Stimulated activated CD4-positive, alpha-beta T cell treated with anti-CD3 and anti-CD28 coated beads, Interleukin-2, amount 100 ng/mL, for 4 hours (primary cell): Measurements from ENCODE around the gene SYNRG.
A peak's percentile ranks its signal among the peaks of the same experiment; 100 is the strongest.

Experiments used
- DNase-seq: peaks from one replicate; pipeline ENCODE4 v3.0.0-alpha.2; 2020; ENCODE audit warnings: low read depth

Gene SYNRG

DNA sequence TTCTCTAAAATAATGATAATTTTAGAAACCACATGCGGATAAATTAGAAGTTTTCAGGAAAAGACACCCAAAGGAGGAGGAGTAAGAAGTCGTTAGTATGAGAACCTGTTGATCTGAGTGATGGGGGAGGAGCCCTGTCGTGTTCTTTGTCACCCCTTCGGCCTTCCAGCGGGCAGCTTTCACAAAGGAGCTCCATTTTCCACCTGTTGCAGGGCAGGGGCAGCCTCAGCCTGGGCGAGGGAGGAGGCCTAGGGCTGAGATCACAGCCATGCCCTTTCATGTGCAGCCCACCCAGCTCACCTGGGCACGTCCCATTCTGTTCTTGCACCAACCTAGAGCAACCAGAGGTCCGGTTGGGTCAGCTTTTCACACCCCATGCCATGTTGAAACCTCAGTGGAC, 114.2 kb downstream of the SYNRG start:
- no peak for DNase-seq

DNA sequence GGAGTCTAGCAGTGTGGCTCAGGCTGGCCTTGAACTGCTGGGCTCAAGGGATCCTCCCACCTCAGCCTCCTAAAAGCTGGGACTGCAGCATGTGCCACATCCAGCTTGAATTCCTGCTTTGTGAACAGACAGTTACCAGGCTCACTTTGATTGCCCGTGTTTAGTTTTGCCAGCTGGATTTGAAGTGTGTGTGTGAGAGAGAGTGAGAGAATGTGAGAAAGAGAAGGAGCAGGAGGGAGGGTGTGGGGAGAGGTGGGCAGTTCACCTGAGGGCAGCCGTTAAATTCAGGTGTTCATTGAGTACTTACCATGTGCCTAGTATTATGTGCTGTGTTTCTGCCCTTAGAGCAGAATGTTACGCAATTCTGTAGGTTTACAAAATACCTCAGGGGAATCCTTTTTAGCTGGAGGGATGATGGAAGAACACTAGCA, 114.8 kb downstream of the SYNRG start:
- DNase-seq: no peak

DNA sequence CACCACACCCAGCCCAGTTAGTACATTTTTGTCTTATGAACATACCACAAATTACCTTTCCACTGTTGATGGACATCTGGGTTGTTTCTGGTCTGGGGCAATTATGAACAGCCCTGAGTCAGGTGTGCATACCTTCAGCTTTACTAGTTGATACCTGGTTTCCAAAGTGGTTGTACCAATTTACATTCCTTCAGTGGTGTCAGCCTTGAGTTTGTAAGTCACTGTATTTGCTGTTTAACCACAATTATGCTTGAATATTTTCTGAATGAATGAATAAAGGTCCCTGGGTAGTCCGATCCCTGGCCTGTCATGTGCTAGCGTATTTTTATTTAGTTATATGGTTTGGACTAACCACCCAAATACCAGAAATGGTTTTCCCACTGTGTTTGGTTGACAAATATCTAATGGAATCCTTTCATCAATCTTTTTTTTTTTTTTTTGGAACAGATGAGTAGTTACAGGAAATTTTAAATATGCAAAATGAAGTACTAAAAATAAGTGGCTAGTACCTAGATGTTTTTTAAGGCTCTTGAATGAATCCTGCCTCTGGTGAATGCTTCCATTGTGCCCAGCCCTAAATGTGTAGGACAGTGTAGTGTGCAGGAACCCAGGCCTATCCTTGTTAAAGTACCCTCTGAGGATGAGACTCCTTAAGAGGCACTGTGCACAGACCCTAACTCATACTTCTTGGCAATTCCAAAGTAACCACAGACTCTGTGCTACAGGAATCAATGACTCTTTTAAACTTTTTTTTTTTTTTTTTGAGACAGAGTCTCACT, 115.8 kb downstream of the SYNRG start:
- DNase-seq: no peak

GRCh38 chr17:37492167-37492566, 117.1 kb downstream of the SYNRG start:
- DNase-seq: no peak

- peak; percentile 5 for DNase-seq
Measured at GRCh38 chr17:37490638-37491614, 118.3 kb downstream of the SYNRG start.

DNA sequence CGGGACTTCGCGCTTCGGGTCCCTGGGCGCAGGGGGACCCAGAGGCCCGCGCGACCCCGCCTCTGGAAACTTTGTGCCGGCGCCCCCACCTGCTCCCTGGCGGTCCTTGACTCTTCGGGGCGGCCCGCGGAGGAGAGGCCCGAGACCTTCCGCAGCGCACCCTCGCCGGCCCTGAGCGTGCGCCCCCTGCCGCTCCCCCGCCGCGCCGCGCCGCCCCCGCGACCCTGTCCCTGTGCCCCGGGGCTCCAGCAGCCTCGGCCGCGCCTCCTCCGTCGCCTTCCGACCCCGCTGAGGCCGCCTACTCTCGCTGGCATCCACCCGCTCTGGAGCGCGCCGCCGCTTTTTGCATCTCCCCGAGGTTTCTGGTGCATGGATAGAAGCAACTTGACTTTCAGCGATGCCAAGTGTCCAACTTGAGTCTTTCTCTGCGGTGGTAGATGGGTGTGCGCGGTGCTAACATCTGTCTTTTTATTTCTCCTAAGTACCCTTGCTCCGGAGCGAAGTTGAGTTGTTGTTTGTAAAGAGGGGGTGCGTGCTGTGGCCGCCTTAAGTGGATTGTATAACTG, 119.1 kb downstream of the SYNRG start:
- peak; percentile 70 for DNase-seq

- peak; percentile 80 for DNase-seq
Measured at GRCh38 chr17:37489197-37490001, 119.8 kb downstream of the SYNRG start, which contains the start of gene DUSP14. TSS of gene DUSP14 (plus strand) at chr17:37489891. CDS start at chr17:37512273, 22,382 bp downstream.

GRCh38 chr17:37488607-37489196, 120.5 kb downstream of the SYNRG start:
- peak; percentile 67 for DNase-seq

DNA sequence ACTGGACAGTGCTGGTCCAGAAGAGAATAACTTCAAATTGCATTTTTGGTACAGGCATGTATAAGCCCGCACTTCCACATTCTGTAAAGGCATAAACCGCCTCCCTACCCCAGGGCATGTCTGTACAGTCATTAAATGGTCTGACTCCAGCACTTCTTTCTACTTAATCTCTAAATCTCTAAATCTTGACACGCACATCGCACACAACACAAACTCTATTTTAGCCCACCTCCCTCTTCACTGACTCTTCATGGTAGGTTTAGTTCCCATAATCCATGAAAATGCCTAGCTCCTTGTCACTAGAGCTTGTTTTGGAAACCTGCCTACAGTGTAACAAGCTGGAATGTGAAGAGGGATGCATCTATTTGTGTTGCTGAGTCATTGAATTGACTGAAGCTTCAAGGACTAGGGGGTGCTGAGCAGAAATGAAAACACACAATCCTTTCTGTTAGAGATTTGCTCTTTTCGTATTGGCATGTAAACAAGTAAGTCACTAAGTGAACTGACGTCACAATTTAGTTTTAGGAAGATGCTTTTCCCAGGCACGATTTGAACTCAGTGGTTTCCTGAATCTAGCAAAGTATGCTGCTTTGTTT, 121.1 kb downstream of the SYNRG start:
- DNase-seq: no peak

GRCh38 chr17:37485938-37486570, 123.2 kb downstream of the SYNRG start:
- no peak for DNase-seq

- DNase-seq: no peak
Measured at GRCh38 chr17:37483311-37484039, 125.7 kb downstream of the SYNRG start.

DNA sequence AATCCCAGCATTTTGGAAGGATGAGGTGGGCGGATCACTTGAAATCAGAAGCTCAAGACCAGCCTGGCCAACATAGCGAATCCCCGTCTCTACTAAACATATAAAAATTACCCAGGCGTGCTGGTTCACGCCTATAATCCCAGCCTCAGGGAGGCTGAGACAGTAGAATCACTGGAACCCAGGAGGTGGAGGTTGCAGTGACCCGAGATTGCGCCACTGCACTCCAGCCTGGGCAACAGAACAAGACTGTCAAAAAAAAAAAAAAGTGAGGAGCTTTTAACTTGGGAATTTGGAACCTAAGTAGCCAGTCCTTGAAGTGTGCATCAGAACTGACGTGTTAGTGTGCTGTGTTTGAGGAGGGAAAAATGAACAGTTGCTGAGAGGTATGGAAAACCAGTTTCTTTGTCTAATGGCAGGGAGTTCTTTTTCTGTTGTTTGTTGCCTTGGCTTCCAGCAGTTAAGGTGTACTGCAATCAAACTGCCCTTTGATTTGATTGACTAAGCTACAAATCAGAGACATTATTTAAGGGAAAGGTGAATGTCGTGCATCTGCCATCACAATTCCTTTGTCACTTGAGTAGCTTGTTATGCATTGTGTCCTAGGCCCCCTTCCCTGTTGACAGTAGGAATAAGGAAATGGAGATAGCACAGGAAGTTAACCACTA, 128.1 kb downstream of the SYNRG start:
- DNase-seq: no peak

DNA sequence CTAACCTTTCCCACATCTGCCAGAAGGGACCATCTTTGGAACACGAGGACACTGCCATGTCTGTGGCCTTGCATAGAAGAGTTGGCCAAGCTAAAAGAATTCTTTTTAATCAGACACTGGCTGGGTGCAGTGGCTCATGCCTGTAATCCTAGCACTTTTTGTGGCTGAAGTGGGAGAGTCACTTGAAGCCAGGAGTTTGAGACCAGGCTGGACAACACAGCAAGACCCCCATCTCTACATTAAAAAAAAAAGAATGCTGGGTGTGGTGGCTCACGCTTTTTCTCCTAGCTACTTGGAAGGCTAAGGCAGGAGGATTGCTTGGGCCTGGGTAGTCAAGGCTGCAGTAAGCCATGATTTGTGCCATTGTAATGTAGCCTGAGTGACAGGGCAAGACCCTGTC, 128.8 kb downstream of the SYNRG start:
- DNase-seq: no peak

DNA sequence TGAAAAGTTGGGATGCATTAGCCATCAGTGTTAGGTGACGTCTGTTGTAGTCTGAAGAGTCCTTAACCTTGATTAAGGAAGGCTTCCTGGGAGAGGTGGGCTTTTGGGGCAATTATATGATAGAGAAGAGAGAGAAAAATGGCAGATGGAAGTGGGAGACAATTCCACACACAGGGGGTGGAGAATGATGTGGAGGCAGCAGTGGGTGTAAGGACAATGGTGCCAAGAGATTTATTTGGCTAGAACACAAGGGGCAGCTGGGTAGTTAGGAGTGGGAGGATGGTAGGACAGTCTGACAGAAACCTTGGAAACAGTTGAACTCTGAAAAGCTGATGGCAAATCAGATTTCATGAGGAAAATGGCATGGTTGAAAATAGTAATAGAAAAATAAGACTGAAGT, 130.2 kb downstream of the SYNRG start:
- DNase-seq: no peak

- no peak for DNase-seq
Measured at GRCh38 chr17:37478187-37478586, 131.0 kb downstream of the SYNRG start.

DNA sequence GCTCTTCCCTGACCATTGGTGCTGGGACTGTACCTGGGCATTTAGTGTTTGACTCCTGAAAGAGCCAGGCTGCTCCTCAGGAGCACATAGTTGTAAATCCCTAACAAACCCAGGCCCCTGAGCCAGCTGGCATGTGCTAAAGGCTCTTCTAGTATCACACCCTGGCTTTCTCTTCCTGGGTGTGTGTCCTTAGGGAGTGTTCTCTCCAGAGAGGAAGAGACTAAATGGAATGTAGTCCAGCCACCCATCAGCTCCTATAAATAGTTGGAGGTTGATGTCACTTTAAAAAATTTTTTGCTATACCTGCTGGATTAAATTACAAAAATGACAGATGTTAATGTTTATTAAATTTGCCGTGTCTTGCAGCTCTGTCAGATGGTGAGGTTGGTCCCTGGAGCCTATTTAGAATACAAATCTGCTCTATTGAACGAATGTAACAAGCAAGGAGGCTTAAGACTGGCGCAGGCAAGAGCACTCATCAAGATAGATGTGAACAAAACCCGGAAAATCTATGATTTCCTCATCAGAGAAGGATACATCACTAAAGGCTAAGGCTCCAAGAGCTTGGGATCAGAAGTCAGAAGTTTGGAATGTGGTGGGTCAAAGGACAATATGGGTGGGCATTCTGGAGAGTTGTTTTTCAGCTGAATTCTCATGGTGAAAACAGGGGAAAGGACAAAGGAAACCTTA, 132.6 kb downstream of the SYNRG start:
- no peak for DNase-seq

DNA sequence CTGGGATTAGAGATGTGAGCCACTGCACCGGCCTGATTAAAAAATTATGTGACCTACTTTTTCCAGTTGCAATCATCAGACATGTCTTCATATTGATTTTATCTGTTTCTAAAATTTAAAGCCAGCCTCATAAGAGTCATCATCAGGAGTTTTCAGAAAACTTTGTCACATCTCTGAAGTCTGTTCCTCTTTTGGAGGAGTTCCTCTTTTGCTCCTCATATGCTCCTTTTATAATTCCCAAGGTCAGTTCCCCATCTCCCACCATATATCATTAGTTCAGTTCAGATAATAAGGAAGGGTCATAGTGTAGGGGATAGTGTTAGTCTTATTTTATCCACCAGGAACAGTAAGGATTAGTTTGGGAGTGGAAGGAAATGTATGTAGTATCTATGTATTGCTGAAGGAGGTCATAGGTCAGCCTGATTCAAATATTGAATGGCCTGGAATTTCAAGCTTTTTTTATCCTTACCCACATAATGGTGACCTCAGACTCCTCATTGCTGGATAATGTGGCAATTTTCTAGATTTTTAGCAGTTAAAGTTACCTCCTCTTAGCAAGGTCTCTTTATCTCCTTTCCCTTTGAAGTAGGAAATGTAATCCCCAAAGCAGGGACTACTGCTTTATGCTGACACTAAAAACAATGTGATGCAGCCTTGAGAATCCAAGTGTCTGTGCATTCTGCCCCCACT, 133.3 kb downstream of the SYNRG start:
- DNase-seq: no peak

- DNase-seq: no peak
Measured at GRCh38 chr17:37470181-37470580, 139.0 kb downstream of the SYNRG start.
